ENCODE results near the gene SLX4.

The SLX4 gene

GRCh38 chr16:3562914-3563480 lies 48.4 kb downstream of the SLX4 start:
- in situ Hi-C loops (cut with HindIII; ENCODE audit: low sequenced_read_pairs) = no loop called here

GRCh38 chr16:3561626-3562025 lies 49.8 kb downstream of the SLX4 start:
- in situ Hi-C loops (cut with HindIII; ENCODE audit: low sequenced_read_pairs) = no loop called here

GRCh38 chr16:3554351-3554928 lies 57.0 kb downstream of the SLX4 start:
- in situ Hi-C loops (cut with HindIII; ENCODE audit: low sequenced_read_pairs) = no loop called here

- in situ Hi-C loops (cut with HindIII; ENCODE audit: low sequenced_read_pairs) = no loop called here
Measured at GRCh38 chr16:3553138-3553923, 58.1 kb downstream of the SLX4 start.

- in situ Hi-C loops (cut with HindIII; ENCODE audit: low sequenced_read_pairs) = no loop called here
Measured at GRCh38 chr16:3550851-3551847, 60.3 kb downstream of the SLX4 start.

GRCh38 chr16:3549906-3550305 lies 61.5 kb downstream of the SLX4 start:
- in situ Hi-C loops (cut with HindIII; ENCODE audit: low sequenced_read_pairs) = no loop called here

- in situ Hi-C loops (cut with HindIII; ENCODE audit: low sequenced_read_pairs) = no loop called here
Measured at GRCh38 chr16:3548859-3549258, 62.5 kb downstream of the SLX4 start.

GRCh38 chr16:3548445-3548844 lies 63.0 kb downstream of the SLX4 start:
- in situ Hi-C loops (cut with HindIII; ENCODE audit: low sequenced_read_pairs) = no loop called here

GRCh38 chr16:3546986-3547682 lies 64.3 kb downstream of the SLX4 start:
- in situ Hi-C loops (cut with HindIII; ENCODE audit: low sequenced_read_pairs) = no loop called here

GRCh38 chr16:3542601-3543373 lies 68.6 kb downstream of the SLX4 start:
- in situ Hi-C loops (cut with HindIII; ENCODE audit: low sequenced_read_pairs) = no loop called here

- in situ Hi-C loops (cut with HindIII; ENCODE audit: low sequenced_read_pairs) = no loop called here
Measured at GRCh38 chr16:3541527-3542155, 69.8 kb downstream of the SLX4 start.

GRCh38 chr16:3538222-3538621 lies 73.2 kb downstream of the SLX4 start:
- in situ Hi-C loops (cut with HindIII; ENCODE audit: low sequenced_read_pairs) = no loop called here

GRCh38 chr16:3536851-3537250 lies 74.6 kb downstream of the SLX4 start:
- in situ Hi-C loops (cut with HindIII; ENCODE audit: low sequenced_read_pairs) = no loop called here

GRCh38 chr16:3536271-3536731 lies 75.1 kb downstream of the SLX4 start:
- in situ Hi-C loops (cut with HindIII; ENCODE audit: low sequenced_read_pairs) = no loop called here

GRCh38 chr16:3534126-3534525 lies 77.3 kb downstream of the SLX4 start:
- in situ Hi-C loops (cut with HindIII; ENCODE audit: low sequenced_read_pairs) = no loop called here

GRCh38 chr16:3532741-3533140 lies 78.7 kb downstream of the SLX4 start:
- in situ Hi-C loops (cut with HindIII; ENCODE audit: low sequenced_read_pairs) = no loop called here
